ENCODE results near the gene SORCS3.
A peak's percentile ranks its signal among the peaks of the same experiment; 100 is the strongest.

The SORCS3 gene

GRCh38 chr10:104822088-104822487 lies 181.0 kb downstream of the SORCS3 start:
- DNase-seq (ENCODE audit: low spot score): no peak
- POLR2A ChIA-PET (ENCODE audit: low non-redundant PET): no interaction called here
- CTCF ChIA-PET: no interaction called here
- H3K27ac ChIP-seq: no peak overlapping the region
- TF ChIP-seq CTCF (conservative IDR thresholded peaks at IDR 0.05; ENCODE audit: low read depth): no peak

- ChIA-PET POLR2A (ENCODE audit: low non-redundant PET) (no interaction called here), CTCF (interaction anchor here (0.6 kb wide), 1 partner anchor 12 kb away, joined by 5 read pairs; no protein-coding TSS in a partner anchor)
- peak; percentile 66 for DNase-seq (ENCODE audit: low spot score)
- TF ChIP-seq CTCF (conservative IDR thresholded peaks at IDR 0.05; ENCODE audit: low read depth): no peak
- no peak overlapping the region for H3K27ac ChIP-seq
Measured at GRCh38 chr10:104824380-104825006, 183.4 kb downstream of the SORCS3 start.

GRCh38 chr10:104831272-104831671 lies 190.2 kb downstream of the SORCS3 start:
- DNase-seq (ENCODE audit: low spot score): no peak
- POLR2A ChIA-PET (ENCODE audit: low non-redundant PET): no interaction called here
- TF ChIP-seq CTCF (conservative IDR thresholded peaks at IDR 0.05; ENCODE audit: low read depth): no peak
- CTCF ChIA-PET: no interaction called here
- H3K27ac ChIP-seq: no peak overlapping the region

GRCh38 chr10:104834580-104834979 lies 193.5 kb downstream of the SORCS3 start:
- TF ChIP-seq CTCF (conservative IDR thresholded peaks at IDR 0.05; ENCODE audit: low read depth): no peak
- CTCF ChIA-PET: no interaction called here
- POLR2A ChIA-PET (ENCODE audit: low non-redundant PET): no interaction called here
- H3K27ac ChIP-seq: no peak overlapping the region
- no peak for DNase-seq (ENCODE audit: low spot score)

GRCh38 chr10:104835422-104835821 lies 194.3 kb downstream of the SORCS3 start:
- DNase-seq (ENCODE audit: low spot score): no peak
- no peak for TF ChIP-seq CTCF (conservative IDR thresholded peaks at IDR 0.05; ENCODE audit: low read depth)
- ChIA-PET POLR2A (ENCODE audit: low non-redundant PET) (no interaction called here), CTCF (no interaction called here)
- H3K27ac ChIP-seq: no peak overlapping the region

- no peak for DNase-seq (ENCODE audit: low spot score)
- H3K27ac ChIP-seq: no peak overlapping the region
- ChIA-PET POLR2A (ENCODE audit: low non-redundant PET) (no interaction called here), CTCF (no interaction called here)
- TF ChIP-seq CTCF (conservative IDR thresholded peaks at IDR 0.05; ENCODE audit: low read depth): no peak
Measured at GRCh38 chr10:104842704-104843103, 201.6 kb downstream of the SORCS3 start.

Data from RWPE1 (cell line).